WTC11 (cell line): ENCODE measurements around the gene MTX2.

Source experiments
- CTCF ChIP-seq: fragments of 200-600 bp; IDR thresholded peaks from 2 replicates; pipeline ENCODE4 v1.8.0; 2022; ENCODE audit warnings: antibody characterized with exemption
- ESRRA ChIP-seq: sonication (generic); formaldehyde crosslinking; IDR thresholded peaks from 2 replicates; pipeline ENCODE4 v1.8.1; 2022; ENCODE audit warnings: mild to moderate bottlenecking, missing genetic modification reagents, borderline replicate concordance
- MAX ChIP-seq: sonication (generic); formaldehyde crosslinking; IDR thresholded peaks from 2 replicates; pipeline ENCODE4 v1.8.0; 2022; ENCODE audit warnings: mild to moderate bottlenecking, missing genetic modification reagents
- NFE2L1 ChIP-seq: sonication (generic); formaldehyde crosslinking; IDR thresholded peaks from 2 replicates; pipeline ENCODE4 v1.8.1; 2023; ENCODE audit warnings: missing genetic modification reagents
- STAT6 ChIP-seq: sonication (generic); formaldehyde crosslinking; conservative IDR thresholded peaks from 2 replicates; pipeline ENCODE4 v1.8.1; 2023; ENCODE audit warnings: mild to moderate bottlenecking, low read depth, missing genetic modification reagents, moderate library complexity
- ZMAT4 ChIP-seq: fragments of 250-450 bp; sonication (Bioruptor Pico); IDR thresholded peaks from 2 replicates; pipeline ENCODE4 v1.9.0; 2021; ENCODE audit warnings: mild to moderate bottlenecking

- TF ChIP-seq STAT6 (CRISPR knock-in tag) (no peak), CTCF (no peak), ESRRA (no peak), NFE2L1 (CRISPR knock-in tag) (no peak), ZMAT4 (no peak), MAX (no peak)
Measured at GRCh38 chr2:176334729-176335128, 65.5 kb downstream of the MTX2 start.
